ENCODE results near the gene FOXD4L6.
"Not testable (repeated sequence)": the region's sequence is repeated elsewhere in the genome, so short reads cannot be mapped to it uniquely, and the experiment has no call there.

Gene FOXD4L6

DNA sequence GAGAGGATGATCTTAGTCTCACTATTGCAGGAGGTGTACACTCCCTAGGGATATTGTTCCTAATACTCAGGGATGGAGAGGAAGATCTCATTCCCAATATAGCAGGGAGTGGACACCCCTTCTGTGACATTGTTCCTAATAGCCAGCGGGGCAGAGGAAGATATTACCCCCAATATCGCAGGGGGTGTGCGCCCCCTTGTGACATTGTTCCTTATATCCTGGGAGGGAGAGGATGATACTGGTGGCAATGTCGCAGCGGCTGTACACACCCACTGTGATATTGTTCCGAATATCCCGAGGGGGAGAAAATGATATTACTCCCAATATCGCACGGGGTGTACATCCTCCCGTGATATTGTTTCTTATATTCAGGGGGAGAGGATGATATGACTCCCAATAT, 17.6 kb downstream of the FOXD4L6 start:
- not testable (repeated sequence) for H3K4me1 ChIP-seq (ENCODE audit: control insufficient read depth, low read length); H3K4me3 ChIP-seq (ENCODE audit: low read length); H3K4me2 ChIP-seq (ENCODE audit: low read length); H3K9me2 ChIP-seq (replicated peaks; ENCODE audit: control insufficient read depth, low read length); H4K20me1 ChIP-seq (ENCODE audit: control insufficient read depth, insufficient read depth, low read depth, low read length); H3K27me3 ChIP-seq (ENCODE audit: control insufficient read depth, low read length); H3K79me2 ChIP-seq (ENCODE audit: control insufficient read depth, low read length); H3K27ac ChIP-seq (ENCODE audit: low read depth, low read length); H3K9me3 ChIP-seq (ENCODE audit: control insufficient read depth, insufficient read depth, low read length); H3F3A ChIP-seq (ENCODE audit: control insufficient read depth, insufficient read depth); H3K36me3 ChIP-seq (ENCODE audit: control insufficient read depth, low read length)
- TF ChIP-seq, protein P1, sequence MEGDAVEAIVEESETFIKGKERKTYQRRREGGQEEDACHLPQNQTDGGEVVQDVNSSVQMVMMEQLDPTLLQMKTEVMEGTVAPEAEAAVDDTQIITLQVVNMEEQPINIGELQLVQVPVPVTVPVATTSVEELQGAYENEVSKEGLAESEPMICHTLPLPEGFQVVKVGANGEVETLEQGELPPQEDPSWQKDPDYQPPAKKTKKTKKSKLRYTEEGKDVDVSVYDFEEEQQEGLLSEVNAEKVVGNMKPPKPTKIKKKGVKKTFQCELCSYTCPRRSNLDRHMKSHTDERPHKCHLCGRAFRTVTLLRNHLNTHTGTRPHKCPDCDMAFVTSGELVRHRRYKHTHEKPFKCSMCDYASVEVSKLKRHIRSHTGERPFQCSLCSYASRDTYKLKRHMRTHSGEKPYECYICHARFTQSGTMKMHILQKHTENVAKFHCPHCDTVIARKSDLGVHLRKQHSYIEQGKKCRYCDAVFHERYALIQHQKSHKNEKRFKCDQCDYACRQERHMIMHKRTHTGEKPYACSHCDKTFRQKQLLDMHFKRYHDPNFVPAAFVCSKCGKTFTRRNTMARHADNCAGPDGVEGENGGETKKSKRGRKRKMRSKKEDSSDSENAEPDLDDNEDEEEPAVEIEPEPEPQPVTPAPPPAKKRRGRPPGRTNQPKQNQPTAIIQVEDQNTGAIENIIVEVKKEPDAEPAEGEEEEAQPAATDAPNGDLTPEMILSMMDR (IDR thresholded peaks at IDR 0.05; ENCODE audit: low read depth, low read length, poor library complexity, severe bottlenecking), result peak; percentile 8

DNA sequence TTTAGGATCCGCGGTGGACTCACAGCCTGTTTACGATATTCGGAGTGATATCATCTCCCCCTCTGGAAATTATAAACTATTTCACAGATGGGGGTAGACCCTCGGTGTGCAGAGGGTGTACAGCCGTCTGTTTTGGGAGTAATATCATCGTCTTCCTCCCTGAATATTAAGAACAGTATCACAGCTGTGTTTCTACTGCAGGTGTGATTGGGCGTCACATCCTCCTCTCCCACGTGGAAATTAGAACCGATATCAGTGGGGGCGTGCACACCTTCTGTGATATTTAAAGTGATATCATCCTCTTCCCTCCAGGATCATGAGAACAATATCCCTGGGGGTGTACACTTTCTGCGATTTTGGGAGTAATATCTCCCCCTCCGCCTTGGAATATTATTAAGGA, 19.2 kb downstream of the FOXD4L6 start:
- not testable (repeated sequence) for H3K27me3 ChIP-seq (ENCODE audit: control insufficient read depth, low read length); H3K27ac ChIP-seq (ENCODE audit: low read depth, low read length); H3K4me3 ChIP-seq (ENCODE audit: low read length); H4K20me1 ChIP-seq (ENCODE audit: control insufficient read depth, insufficient read depth, low read depth, low read length); H3K9me2 ChIP-seq (replicated peaks; ENCODE audit: control insufficient read depth, low read length); H3K36me3 ChIP-seq (ENCODE audit: control insufficient read depth, low read length); H3K79me2 ChIP-seq (ENCODE audit: control insufficient read depth, low read length); H3K9me3 ChIP-seq (ENCODE audit: control insufficient read depth, insufficient read depth, low read length); H3K4me1 ChIP-seq (ENCODE audit: control insufficient read depth, low read length); H3F3A ChIP-seq (ENCODE audit: control insufficient read depth, insufficient read depth); H3K4me2 ChIP-seq (ENCODE audit: low read length)

DNA sequence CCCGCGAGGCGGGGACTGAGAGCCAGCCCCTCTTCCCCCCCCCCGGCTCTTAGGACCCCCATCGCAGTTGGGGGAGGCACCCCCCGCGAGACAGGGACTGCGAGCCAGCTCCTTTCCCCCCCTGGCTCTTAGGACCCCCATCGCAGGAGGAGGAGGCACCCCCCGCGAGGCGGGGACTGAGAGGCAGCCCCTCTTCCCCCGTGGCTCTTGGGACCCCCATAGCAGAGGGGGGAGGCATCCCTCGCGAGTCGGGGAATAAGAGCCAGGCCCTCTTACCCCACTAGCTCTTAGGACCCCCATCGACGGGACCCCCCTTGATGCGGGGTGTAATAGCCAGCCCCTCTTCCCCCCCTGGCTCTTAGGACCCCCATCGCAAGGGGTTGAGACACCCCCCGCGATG, 19.7 kb downstream of the FOXD4L6 start:
- not testable (repeated sequence) for H3K36me3 ChIP-seq (ENCODE audit: control insufficient read depth, low read length); H3K4me3 ChIP-seq (ENCODE audit: low read length); H3K4me1 ChIP-seq (ENCODE audit: control insufficient read depth, low read length); H3K27ac ChIP-seq (ENCODE audit: low read depth, low read length); H3K4me2 ChIP-seq (ENCODE audit: low read length); H3K9me3 ChIP-seq (ENCODE audit: control insufficient read depth, insufficient read depth, low read length); H3K27me3 ChIP-seq (ENCODE audit: control insufficient read depth, low read length); H3K9me2 ChIP-seq (replicated peaks; ENCODE audit: control insufficient read depth, low read length); H4K20me1 ChIP-seq (ENCODE audit: control insufficient read depth, insufficient read depth, low read depth, low read length); H3F3A ChIP-seq (ENCODE audit: control insufficient read depth, insufficient read depth); H3K79me2 ChIP-seq (ENCODE audit: control insufficient read depth, low read length)

DNA sequence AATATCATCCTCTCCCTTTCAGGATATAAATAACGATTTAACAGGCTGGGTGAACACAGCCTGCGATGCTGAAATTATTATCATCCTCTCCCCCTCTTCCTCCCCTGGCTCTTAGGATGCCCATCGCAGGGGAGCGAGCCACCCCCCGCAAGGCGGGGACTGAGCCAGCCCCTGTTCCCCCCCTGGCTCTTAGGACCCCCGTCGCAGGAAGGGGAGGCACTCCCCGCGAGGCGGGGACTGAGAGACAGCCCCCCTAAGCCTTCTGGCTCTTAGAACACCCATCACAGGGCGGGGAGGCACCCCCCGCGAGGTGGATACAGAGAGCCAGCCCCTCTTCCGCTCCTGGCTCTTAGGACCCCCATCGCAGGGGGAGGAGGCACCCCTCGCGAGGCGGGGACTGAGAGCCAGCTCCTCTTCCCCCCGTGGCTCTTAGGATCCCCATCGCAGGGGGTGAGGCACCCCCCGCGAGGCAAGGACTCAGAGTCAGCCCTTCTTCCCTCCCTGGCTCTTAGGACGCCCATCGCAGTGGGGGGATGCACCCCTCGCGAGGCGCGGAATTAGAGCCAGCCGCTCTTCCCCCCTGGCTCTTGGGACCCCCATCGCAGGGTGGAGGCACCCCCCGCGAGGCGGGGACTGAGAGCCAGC, 21.9 kb downstream of the FOXD4L6 start:
- not testable (repeated sequence) for H4K20me1 ChIP-seq (ENCODE audit: control insufficient read depth, insufficient read depth, low read depth, low read length); H3K79me2 ChIP-seq (ENCODE audit: control insufficient read depth, low read length); H3K4me3 ChIP-seq (ENCODE audit: low read length); H3K4me2 ChIP-seq (ENCODE audit: low read length); H3K9me3 ChIP-seq (ENCODE audit: control insufficient read depth, insufficient read depth, low read length); H3K36me3 ChIP-seq (ENCODE audit: control insufficient read depth, low read length); H3K27ac ChIP-seq (ENCODE audit: low read depth, low read length); H3K9me2 ChIP-seq (replicated peaks; ENCODE audit: control insufficient read depth, low read length); H3K4me1 ChIP-seq (ENCODE audit: control insufficient read depth, low read length); H3K27me3 ChIP-seq (ENCODE audit: control insufficient read depth, low read length); H3F3A ChIP-seq (ENCODE audit: control insufficient read depth, insufficient read depth)

DNA sequence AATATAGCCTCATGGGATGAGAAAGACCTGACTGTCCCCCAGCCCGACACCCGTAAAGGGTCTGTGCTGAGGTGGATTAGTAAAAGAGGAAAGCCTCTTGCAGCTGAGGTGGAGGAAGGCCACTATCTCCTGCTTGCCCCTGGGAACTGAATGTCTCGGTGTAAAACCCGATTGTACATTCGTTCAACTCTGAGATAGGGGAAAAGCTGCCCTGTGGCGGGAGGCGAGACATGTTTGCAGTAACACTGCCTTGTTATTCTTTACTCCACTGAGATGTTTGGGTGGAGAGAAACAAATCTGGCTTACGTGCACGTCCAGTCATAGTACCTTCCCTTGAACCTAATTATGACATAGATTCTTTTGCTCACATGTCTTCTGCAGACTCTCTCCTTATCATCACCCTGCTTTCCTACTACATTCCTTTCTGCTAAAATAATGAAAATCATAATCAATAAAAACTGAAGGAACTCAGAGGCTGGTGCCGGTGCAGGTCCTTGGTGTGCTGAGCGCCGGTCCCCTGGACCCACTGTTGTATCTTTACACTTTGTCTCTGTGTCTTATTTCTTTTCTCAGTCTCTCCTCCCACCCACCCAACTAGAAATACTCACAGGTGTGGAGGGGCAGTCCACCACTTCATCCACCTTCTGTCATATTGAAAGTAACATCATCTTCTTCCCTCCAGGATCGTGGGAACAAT, 22.8 kb downstream of the FOXD4L6 start:
- not testable (repeated sequence) for H4K20me1 ChIP-seq (ENCODE audit: control insufficient read depth, insufficient read depth, low read depth, low read length); H3F3A ChIP-seq (ENCODE audit: control insufficient read depth, insufficient read depth); H3K36me3 ChIP-seq (ENCODE audit: control insufficient read depth, low read length); H3K9me2 ChIP-seq (replicated peaks; ENCODE audit: control insufficient read depth, low read length); H3K9me3 ChIP-seq (ENCODE audit: control insufficient read depth, insufficient read depth, low read length); H3K4me3 ChIP-seq (ENCODE audit: low read length); H3K4me2 ChIP-seq (ENCODE audit: low read length); H3K79me2 ChIP-seq (ENCODE audit: control insufficient read depth, low read length); H3K27me3 ChIP-seq (ENCODE audit: control insufficient read depth, low read length); H3K27ac ChIP-seq (ENCODE audit: low read depth, low read length); H3K4me1 ChIP-seq (ENCODE audit: control insufficient read depth, low read length)

DNA sequence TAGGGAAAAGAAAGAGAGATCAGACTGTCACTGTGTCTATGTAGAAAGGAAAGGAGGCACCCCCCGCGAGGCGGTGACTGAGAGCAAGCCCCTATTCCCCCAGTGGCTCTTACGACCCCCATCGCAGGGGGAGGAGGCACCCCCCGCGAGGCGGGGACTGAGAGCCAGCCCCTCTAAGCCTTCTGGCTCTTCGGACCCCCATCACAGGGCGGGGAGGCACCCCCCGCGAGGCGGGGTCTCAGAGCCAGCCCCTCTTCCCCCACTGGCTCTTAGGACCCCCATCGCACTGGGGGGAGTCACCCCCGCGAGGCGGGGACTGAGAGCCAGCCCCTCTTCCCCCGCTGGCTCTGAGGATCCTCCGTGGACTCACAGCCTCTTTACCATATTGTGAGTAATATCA, 23.9 kb downstream of the FOXD4L6 start:
- not testable (repeated sequence) for H3F3A ChIP-seq (ENCODE audit: control insufficient read depth, insufficient read depth); H3K9me2 ChIP-seq (replicated peaks; ENCODE audit: control insufficient read depth, low read length); H4K20me1 ChIP-seq (ENCODE audit: control insufficient read depth, insufficient read depth, low read depth, low read length); H3K36me3 ChIP-seq (ENCODE audit: control insufficient read depth, low read length); H3K4me2 ChIP-seq (ENCODE audit: low read length); H3K4me3 ChIP-seq (ENCODE audit: low read length); H3K4me1 ChIP-seq (ENCODE audit: control insufficient read depth, low read length); H3K27ac ChIP-seq (ENCODE audit: low read depth, low read length); H3K79me2 ChIP-seq (ENCODE audit: control insufficient read depth, low read length); H3K27me3 ChIP-seq (ENCODE audit: control insufficient read depth, low read length); H3K9me3 ChIP-seq (ENCODE audit: control insufficient read depth, insufficient read depth, low read length)

DNA sequence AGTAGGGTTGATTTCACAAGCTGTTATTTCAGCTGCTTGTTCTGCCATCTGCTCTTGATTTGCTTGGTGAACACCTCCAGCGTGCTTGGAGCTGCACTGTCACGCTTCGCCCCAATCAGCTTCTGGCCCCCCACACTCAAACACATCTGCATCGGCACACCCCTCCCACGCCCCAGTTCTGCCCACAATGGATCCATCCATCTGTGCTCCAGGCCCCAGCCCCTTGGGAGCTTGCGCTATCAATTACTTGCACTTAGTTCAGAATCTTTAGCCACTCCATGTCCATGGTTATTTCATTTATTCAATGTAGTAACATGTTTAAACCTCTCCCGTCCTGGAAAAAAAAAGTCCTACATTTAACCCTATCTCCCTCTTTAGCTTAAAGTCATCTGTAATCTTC, 28.0 kb downstream of the FOXD4L6 start:
- H3K9me2 ChIP-seq (replicated peaks; ENCODE audit: control insufficient read depth, low read length); H3K4me2 ChIP-seq (ENCODE audit: low read length); H3K4me1 ChIP-seq (ENCODE audit: control insufficient read depth, low read length); H3K27me3 ChIP-seq (ENCODE audit: control insufficient read depth, low read length); H3K79me2 ChIP-seq (ENCODE audit: control insufficient read depth, low read length); H3K27ac ChIP-seq (ENCODE audit: low read depth, low read length); H3K4me3 ChIP-seq (ENCODE audit: low read length); H4K20me1 ChIP-seq (ENCODE audit: control insufficient read depth, insufficient read depth, low read depth, low read length); H3K36me3 ChIP-seq (ENCODE audit: control insufficient read depth, low read length); H3K9me3 ChIP-seq (ENCODE audit: control insufficient read depth, insufficient read depth, low read length); H3F3A ChIP-seq (ENCODE audit: control insufficient read depth, insufficient read depth): not testable (repeated sequence)

All from DOHH2 (cell line).